ENCODE data around the gene LARP4. TPM values are rescaled to one million over a fixed set of nuclear protein-coding genes. Genes with fewer than 3 reads are reported as not detected.
"Not testable (repeated sequence)": the region's sequence is repeated elsewhere in the genome, so short reads cannot be mapped to it uniquely, and the experiment has no call there.

Gene LARP4
- polyA plus RNA-seq, 1 donor from 2014 or later: 17.8 TPM

- TF ChIP-seq POLR2AphosphoS5 (IDR thresholded peaks at IDR 0.05): no peak
- TF ChIP-seq RAD21 (conservative IDR thresholded peaks at IDR 0.05): no peak
- no peak for TF ChIP-seq REST (IDR thresholded peaks at IDR 0.05; ENCODE audit: borderline replicate concordance)
- TF ChIP-seq EP300 (conservative IDR thresholded peaks at IDR 0.05; ENCODE audit: poor library complexity, severe bottlenecking): no peak
- no peak for TF ChIP-seq TAF1 (IDR thresholded peaks at IDR 0.05; ENCODE audit: low read depth)
- TF ChIP-seq SMC3 (conservative IDR thresholded peaks at IDR 0.05; ENCODE audit: poor library complexity): no peak
- TF ChIP-seq EZH2 (IDR thresholded peaks at IDR 0.05; ENCODE audit: borderline replicate concordance, insufficient read depth, low read length, poor library complexity, severe bottlenecking): no peak
- TF ChIP-seq MXI1 (conservative IDR thresholded peaks at IDR 0.05; ENCODE audit: poor library complexity, severe bottlenecking): no peak
- TF ChIP-seq CTCF (IDR thresholded peaks at IDR 0.05; ENCODE audit: poor library complexity, severe bottlenecking): no peak
- H3K9me2 ChIP-seq (ENCODE audit: insufficient read depth, low read length): no peaks in the 10 kb centered on the region
- no peak overlapping the region for H3K27ac ChIP-seq (ENCODE audit: low read length)
- no peaks in the 10 kb centered on the region for H4K20me1 ChIP-seq (ENCODE audit: insufficient read depth)
- H3K4me3 ChIP-seq (ENCODE audit: low read length): no peak overlapping the region
- H3K9me3 ChIP-seq (ENCODE audit: low read length): peaks cover 4% of the 10 kb centered on the region
- no peak overlapping the region for H2AFZ ChIP-seq (ENCODE audit: low read depth, low read length)
- H3K27me3 ChIP-seq (ENCODE audit: insufficient read depth, low read depth, low read length): no peaks in the 10 kb centered on the region
- H3F3A ChIP-seq (ENCODE audit: insufficient read depth, low read length, poor library complexity, severe bottlenecking): no peaks in the 10 kb centered on the region
- no peaks in the 10 kb centered on the region for H3K36me3 ChIP-seq (ENCODE audit: insufficient read depth, low read length)
- no peak overlapping the region for H3K4me2 ChIP-seq (ENCODE audit: low read length)
- H3K9ac ChIP-seq (ENCODE audit: low read length): no peak overlapping the region
- H3K79me2 ChIP-seq (replicated peaks; ENCODE audit: insufficient read depth, low read length): no peaks in the 10 kb centered on the region
Measured at GRCh38 chr12:50387487-50387886, 13.2 kb upstream of the LARP4 start.

GRCh38 chr12:50387972-50388478, 12.7 kb upstream of the LARP4 start:
- Histone ChIP-seq H3K4me2 (ENCODE audit: low read length) (no peak overlapping the region), H3K9me3 (ENCODE audit: low read length) (peaks cover 4% of the 10 kb centered on the region), H3K9me2 (ENCODE audit: insufficient read depth, low read length) (no peaks in the 10 kb centered on the region), H3K27ac (ENCODE audit: low read length) (no peak overlapping the region), H3K27me3 (ENCODE audit: insufficient read depth, low read depth, low read length) (no peaks in the 10 kb centered on the region), H3K9ac (ENCODE audit: low read length) (no peak overlapping the region), H4K20me1 (ENCODE audit: insufficient read depth) (no peaks in the 10 kb centered on the region), H3F3A (ENCODE audit: insufficient read depth, low read length, poor library complexity, severe bottlenecking) (no peaks in the 10 kb centered on the region), H3K36me3 (ENCODE audit: insufficient read depth, low read length) (no peaks in the 10 kb centered on the region), H2AFZ (ENCODE audit: low read depth, low read length) (no peak overlapping the region), H3K4me3 (ENCODE audit: low read length) (no peak overlapping the region), H3K79me2 (replicated peaks; ENCODE audit: insufficient read depth, low read length) (no peaks in the 10 kb centered on the region)
- no peak for TF ChIP-seq CTCF (IDR thresholded peaks at IDR 0.05; ENCODE audit: poor library complexity, severe bottlenecking)
- TF ChIP-seq SMC3 (conservative IDR thresholded peaks at IDR 0.05; ENCODE audit: poor library complexity): no peak
- no peak for TF ChIP-seq TAF1 (IDR thresholded peaks at IDR 0.05; ENCODE audit: low read depth)
- no peak for TF ChIP-seq REST (IDR thresholded peaks at IDR 0.05; ENCODE audit: borderline replicate concordance)

GRCh38 chr12:50388793-50389192, 11.9 kb upstream of the LARP4 start:
- not testable (repeated sequence) for H3K9ac ChIP-seq (ENCODE audit: low read length); H3K36me3 ChIP-seq (ENCODE audit: insufficient read depth, low read length); H3K79me2 ChIP-seq (replicated peaks; ENCODE audit: insufficient read depth, low read length); H3K27ac ChIP-seq (ENCODE audit: low read length); H3K9me3 ChIP-seq (ENCODE audit: low read length); H3K4me3 ChIP-seq (ENCODE audit: low read length); H3F3A ChIP-seq (ENCODE audit: insufficient read depth, low read length, poor library complexity, severe bottlenecking); H3K4me2 ChIP-seq (ENCODE audit: low read length); H3K27me3 ChIP-seq (ENCODE audit: insufficient read depth, low read depth, low read length); H2AFZ ChIP-seq (ENCODE audit: low read depth, low read length); H4K20me1 ChIP-seq (ENCODE audit: insufficient read depth); H3K9me2 ChIP-seq (ENCODE audit: insufficient read depth, low read length)

All from neural cell (in vitro differentiated cells).